DMS53 (cell line): ENCODE data around the gene CREB3L1.
"Not testable (repeated sequence)": the region's sequence is repeated elsewhere in the genome, so short reads cannot be mapped to it uniquely, and the experiment has no call there.

Experiments used
- DNase-seq: peaks from one replicate; lab custom pipeline; 2025; lab: John Stamatoyannopoulos, UW

The CREB3L1 gene

DNA sequence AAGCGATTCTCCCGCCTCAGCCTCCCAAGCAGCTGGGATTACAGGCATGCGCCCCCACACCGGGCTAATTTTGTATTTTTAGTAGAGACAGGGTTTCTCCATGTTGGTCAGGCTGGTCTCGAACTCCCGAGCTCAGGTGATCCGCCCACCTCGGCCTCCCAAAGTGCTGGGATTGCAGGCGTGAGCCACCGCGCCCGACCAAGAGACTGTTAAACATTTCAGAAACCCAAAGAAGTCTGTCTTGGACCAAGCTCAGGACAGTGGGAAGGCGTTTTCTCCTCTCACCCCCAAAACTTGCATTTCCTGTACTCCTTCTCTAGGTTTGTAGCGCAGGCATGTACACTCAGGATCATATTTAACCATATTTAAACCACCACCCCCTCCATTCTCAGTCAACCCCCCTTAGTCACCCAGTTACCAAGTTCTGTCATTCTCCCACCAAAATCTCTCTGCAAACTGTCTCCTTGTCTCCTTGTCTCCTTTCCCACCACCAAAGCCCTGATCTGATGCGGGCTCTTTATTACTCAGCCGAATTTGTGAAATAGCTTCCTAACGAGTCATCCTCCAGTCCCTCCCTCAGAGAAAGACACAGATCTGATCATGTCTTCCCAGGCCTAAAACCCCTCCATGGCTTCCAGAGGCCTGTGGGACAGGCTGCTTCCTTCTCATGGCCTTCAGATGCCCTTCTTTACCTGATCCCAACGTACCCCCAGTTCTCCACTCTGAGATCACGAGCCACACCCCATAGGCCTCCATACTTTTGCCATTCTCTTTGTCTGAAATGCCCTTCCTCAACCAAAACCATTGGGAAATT, 29.0 kb upstream of the CREB3L1 start:
- no peak for DNase-seq

DNA sequence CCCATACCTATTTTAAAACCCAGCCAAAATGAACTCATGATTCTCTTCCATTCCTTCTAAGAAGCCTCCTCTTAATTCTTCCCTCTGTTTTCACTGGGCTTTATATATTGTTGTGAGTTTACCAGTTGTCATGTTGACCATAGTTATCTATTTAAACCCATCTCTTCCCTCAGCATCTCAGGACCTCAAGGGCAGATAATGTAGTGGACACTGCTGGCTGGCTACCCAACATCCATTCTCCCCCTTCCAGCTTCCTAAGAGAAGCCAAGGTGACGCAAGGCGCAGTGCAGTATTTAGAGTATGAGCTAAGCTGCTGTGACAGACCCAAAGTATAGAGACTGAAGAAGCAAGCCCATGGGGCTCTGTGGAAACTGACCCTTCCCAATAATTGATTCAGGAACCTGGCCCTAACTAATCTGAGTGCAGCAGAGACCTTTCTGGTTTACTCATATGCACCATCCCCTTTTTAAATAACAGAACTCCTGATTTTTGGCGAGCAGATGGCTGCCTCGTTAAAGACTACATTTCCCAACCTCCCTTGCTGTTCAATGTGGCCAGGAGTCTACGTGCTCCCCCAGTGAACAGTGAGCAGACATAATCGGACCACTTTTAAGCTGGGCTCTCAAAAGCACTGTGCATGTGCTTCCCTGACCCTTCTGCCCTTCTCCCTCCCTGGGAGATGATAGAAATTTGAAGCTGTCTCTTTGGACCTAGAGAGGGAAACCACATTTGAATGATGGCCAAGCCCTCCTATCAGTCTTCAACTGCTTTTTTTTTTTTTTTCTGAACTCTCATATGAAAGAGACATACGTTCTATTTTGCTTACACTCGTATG, 28.1 kb upstream of the CREB3L1 start:
- DNase-seq, result no peak

DNA sequence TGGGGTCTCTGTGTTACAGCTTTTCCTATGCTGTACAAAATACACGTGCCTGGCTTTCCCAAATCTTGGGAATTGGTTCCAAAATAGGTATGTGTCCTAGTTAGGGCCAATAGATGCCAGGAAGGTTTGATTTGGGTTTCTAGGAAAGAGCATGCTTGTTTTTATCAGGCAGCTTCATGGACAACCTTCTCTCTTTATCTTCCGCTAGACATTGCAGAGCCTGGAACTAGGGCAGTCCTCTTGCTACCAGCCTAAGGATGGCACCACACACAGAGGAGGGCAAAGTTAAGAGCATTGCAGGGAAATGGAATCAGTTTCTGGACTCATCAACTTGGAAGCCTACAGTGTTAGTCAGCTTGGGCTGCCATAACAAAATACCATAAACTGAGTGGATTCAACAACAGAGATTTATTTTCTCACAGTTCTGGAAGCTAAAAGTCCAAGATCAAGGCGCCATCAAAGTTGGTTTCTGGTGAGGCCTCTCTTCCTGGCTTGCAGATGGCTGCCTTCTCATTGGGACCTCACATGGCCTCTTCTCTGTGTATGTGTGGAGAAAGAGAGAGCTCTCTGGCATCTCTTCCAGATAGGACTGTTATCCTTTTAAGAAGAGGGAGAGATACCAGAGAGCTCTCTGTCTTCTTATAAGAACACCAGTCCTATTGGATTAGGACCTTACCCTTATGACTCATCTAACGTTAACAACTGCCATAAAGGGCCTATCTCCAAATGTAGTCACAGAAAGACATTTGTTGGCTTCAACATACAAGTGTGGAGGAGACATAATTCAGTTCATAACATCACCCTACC, 27.3 kb upstream of the CREB3L1 start:
- DNase-seq, result no peak

DNA sequence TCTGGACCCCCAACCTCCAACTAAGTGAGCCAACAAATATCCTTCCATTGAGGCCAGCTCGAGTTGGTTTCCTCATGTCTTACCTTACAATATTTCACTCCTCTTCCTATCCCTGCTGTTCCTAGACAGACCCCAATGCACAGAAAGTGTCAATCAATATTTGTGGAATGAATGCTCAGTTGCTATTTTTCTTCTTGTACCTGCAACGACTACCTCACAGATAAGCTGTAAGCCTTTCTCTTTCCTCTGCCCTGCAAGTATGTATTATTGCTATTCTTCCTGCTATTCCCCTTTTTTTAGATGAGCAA, 26.8 kb upstream of the CREB3L1 start:
- no peak for DNase-seq

DNA sequence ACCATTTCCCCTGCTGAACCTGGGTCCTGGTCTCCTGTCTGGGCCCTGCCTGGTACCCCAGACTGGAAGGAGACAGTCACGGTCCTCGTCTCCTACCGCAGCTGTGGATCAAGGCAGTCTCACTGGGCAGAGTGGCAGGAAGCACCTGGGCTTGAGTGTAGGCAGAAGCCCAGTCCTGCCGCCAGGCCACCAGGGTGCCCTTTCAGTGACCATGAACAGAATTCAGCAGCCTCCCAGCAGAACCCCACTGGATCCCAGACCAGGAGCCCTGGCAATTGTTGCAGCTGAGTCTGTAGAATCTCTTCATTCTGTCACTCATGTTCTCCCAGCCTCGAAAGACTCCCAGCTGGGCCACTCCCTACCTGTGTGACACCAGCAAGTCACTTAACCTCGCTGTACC, 25.5 kb upstream of the CREB3L1 start:
- DNase-seq, result no peak

DNA sequence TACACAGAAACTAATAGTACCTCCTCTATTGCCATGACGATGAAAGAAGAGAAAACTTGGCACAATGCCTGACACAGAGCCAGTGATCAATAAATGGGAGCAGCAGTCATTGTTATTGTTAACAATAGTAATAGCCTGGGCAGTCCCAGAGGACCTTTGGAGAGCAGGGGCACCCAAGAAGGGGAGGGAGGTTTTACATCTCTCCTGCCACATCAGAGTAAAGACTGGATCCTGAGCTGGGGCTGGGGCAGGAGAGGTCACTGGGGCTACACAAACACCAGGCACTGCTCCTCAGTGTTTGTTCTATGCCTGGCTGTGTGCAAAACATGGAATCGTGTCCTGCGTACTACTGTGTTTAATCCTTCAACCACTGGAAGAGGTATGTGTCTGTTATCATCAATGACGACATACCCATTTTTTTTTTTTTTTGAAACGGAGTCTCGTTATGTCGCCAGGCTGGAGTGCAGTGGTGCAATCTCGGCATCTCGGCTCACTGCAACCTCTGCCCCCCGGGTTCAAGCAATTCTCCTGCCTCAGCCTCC, 25.0 kb upstream of the CREB3L1 start:
- peak; percentile 50 for DNase-seq

DNA sequence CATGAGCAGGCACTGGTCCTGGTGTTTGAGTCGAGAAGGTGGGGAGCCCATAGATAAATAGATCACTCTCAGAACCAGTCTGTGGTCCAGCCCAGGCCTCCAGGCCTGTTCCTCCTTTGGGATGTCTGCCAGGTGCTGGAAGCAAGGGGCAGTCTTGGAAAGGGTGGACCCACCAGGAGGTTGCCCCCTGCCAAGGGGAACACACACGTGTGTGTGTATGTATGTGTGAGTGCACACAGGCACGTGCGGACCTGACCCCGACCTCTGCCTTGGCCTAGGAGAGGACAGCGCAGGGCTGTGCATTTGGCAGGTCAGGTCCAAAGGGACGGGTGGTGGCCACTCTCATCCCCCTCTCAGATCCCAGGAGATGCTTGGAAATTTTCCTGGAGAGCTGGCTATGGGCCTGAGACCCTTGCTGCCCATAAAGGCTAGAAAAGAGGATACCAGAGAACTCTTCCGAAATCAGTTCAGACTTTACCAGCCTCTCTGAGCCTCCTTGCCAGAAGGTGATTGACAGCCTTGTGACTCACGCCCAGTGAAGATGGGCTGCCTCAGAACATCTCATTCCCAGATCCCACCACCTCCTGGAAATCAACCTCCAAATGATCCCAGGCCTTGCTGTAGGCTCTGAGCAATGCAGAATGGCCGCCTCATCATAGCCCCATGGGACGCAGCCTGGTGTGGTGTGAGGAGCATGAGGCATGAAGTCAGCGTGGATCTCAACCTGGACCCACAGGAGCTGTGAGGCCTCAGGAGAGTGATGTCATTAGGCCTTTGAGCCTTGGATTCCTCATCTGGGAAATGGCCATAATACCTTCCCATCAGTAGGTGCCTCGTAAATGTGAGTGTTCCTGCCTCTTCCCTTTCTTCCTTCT, 24.0 kb upstream of the CREB3L1 start:
- no peak for DNase-seq

DNA sequence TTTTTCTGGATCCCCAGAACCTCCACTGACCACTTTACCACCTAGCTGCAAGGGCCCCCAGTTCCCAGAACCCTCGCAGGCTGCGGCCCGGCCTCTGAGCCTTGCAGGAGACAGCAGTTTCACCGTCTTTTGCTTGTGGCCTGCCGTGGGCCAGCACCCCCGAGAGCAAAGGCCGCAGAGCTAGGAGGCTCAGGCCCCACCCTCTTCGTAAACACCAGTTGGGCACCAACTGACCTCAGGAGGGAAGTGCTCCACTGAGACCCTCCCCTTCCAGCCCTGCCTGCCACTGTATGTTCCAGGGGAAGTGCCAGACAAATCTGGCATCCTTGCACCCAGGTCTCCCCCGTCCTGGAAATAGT, 23.4 kb upstream of the CREB3L1 start:
- no peak for DNase-seq

DNA sequence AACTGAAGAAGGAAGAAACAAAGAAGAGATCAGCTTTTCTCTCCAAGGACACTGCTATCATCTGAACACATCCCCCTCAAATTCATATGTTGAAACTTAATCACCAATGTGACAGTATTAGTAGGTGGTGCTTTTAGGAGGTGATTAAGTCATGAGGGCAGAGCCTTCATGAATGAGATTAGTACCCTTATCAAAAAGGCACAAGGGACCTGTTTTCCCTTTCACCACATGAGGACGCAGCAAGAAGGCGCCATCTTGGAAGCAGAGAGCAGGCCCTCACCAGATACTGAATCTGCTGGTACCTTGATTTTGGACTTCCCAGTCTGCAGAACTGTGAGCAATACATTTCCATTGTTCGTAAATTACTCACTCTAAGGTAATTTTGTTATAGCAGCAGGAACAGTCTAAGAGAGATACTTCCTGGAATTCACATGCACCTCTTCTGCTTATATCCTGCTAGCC, 20.9 kb upstream of the CREB3L1 start:
- no peak for DNase-seq

DNA sequence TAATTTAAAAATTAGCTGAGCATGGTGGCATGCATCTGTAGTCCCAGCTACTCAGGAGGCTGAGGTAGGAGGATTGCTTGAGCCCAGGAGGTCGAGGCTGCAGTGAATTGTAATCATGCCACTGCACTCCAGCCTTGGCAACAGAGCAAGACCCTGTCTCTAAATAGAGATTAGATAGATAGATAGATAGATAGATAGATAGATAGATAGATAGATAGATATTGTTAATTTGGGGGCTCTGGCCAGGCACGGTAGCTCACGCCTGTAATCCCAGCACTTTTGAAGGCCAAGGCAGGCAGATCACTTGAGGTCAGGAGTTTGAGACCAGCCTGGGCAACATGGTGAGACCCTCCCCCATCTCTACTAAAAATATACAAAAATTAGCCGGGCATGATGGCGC, 18.1 kb upstream of the CREB3L1 start:
- DNase-seq, result not testable (repeated sequence)

DNA sequence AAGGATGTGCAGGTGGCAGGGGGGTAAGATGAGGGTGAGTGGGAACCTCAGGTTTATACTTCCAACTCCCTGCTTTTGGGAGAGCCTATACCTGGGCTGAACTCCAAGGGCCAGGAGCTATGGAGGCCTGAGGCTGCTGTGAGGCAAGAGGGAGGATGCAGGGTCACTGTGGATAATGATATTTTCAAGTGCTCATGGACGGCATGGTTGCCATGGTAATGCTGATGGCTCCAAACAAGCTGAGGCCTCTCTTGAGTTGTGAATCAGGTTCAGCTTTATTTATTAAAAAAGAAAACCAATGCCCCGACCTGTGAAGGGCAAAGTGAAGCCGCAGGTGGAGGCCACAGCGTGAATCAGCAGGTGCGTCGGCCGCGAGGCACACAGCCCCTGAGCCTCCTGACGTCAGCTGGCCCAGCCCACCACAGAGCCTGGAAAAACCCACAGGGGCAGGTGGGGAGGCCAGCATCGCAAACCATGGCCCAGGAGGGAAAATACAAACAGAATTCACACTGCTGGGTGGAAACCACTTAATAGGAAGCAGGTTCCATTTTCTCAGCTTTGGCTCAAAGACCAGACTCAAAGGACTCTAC, 17.4 kb upstream of the CREB3L1 start:
- DNase-seq, result peak; percentile 95

DNA sequence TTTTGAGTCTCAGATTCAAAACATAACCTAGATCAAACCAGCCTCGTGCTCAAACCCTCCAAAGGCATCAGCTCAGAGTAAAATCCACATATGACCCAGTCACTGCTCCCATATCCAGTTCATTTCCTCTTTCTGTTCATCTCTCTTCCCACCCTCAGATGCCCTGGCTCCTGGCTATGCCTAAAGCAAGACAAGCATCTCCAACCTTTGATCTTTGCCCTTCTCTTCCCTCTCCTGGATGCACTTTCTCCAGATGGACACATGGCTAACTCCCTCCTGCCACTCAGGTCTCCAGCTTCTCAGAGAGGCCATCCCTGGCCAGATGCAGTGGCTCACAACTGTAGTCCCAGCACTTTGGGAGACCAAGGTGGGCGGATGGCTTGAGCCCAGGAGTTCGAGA, 14.3 kb upstream of the CREB3L1 start:
- DNase-seq, result no peak

DNA sequence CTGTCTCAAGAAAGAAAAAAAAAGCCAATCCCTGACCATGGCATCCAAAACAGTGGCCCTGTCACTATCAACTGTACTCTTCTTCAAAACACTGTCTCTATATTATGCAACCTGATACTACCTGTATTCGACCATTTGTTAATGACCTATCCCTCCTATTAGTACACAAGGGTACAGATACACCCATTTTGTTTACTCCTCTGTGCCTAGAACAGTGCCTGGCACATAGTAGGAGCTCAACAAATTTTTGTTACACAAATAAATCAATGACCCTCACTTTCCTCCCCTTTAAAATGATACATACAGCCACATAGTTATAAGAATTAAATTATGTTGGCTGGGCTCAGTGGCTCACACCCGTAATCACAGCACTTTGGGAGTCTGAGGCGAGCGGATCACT, 13.4 kb upstream of the CREB3L1 start:
- DNase-seq, result no peak

DNA sequence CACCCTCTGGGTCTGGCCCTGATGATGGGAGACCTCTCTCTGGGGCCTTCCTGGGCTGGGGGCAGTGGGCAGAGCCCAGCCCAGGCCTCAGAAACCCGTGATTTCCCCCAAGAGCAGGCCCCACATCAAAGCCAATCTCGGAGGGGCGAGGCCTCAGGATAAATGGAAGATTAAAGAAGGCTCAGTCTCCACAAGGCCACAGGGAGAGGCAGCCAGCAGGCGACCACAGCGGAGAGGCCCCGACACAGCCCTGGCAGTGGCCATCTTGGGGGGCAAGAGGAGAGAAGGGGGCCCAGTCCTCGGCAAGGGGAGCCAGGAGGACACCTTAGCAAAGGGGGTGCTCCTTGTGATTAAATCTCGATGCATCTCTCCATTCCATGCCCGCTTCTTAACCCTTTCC, 12.5 kb upstream of the CREB3L1 start:
- DNase-seq, result no peak

DNA sequence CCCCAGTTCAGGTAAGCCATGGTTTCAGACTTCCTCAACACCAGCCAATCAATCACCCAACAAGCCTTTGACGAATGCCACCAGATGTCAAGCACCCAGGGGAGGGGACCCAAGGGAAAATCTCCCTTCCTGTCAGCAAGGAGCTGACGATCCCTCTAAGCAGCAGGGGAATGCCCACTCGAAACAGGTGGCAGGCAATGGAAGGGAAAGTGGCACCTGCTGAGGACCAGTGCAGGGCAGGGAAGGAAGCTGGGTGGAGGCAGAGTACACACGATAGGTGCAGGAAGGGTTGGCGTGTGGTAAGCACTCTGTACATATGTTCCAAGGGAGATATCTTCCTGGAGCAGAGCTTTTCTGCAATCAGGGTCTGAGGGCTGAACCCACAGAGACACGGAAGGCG, 11.7 kb upstream of the CREB3L1 start:
- DNase-seq, result peak; percentile 44

DNA sequence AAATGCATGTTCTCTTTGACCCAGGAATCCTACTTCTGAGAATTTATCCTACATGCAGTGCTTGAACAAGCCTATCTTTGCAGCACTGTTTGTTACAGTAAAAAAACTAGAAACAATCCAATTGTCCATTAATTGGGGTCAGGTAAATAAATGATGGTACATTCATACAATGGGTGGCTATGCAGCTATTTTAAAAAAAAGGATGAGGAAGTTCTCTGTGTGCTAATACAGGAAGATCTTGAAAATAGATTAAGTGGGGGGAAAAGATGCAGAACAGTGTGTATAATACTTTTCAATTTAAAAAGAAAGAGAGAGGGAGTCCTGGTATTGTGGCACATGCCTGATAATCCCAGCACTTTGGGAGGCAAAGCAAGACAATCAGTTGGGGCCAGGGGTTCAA, 9.5 kb upstream of the CREB3L1 start:
- no peak for DNase-seq

DNA sequence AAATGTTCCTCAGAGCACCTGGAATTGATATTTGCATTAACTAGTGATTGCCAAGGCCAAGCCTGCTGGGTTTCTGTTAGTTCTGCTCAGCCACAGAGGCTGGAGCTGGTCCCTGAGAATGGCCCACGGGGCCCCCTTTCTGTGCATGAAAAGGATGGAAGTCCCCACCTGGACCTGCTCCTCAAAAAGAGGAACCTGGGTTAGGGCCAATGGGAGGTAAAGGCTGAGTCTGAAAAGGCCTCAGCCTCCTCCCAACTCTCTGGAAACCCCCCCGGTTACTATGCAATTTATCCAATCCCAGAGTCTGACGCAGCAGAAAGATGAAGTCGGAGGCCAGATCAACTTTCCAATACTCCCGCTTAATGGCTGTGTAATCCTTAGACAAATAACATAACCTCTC, 6.8 kb upstream of the CREB3L1 start:
- no peak for DNase-seq

DNA sequence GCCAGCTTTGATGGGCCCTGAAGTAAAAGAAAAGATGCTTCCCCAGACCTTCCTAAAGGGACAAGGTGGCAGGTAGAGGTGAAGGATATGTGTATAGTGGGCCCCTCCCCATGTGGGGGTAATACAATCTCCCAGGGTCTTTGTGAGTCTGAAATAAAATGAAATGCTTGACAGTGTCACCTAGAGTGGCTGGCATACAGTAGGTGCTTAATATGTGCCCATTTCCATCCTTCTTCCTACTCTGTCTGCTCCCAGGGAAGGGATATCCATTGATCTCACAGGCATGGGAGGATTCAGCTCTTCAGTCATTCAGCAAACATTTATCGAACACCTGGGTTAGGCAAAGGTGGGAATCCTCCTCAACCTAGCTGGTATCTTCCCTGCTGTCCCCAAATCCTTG, 6.1 kb upstream of the CREB3L1 start:
- no peak for DNase-seq

DNA sequence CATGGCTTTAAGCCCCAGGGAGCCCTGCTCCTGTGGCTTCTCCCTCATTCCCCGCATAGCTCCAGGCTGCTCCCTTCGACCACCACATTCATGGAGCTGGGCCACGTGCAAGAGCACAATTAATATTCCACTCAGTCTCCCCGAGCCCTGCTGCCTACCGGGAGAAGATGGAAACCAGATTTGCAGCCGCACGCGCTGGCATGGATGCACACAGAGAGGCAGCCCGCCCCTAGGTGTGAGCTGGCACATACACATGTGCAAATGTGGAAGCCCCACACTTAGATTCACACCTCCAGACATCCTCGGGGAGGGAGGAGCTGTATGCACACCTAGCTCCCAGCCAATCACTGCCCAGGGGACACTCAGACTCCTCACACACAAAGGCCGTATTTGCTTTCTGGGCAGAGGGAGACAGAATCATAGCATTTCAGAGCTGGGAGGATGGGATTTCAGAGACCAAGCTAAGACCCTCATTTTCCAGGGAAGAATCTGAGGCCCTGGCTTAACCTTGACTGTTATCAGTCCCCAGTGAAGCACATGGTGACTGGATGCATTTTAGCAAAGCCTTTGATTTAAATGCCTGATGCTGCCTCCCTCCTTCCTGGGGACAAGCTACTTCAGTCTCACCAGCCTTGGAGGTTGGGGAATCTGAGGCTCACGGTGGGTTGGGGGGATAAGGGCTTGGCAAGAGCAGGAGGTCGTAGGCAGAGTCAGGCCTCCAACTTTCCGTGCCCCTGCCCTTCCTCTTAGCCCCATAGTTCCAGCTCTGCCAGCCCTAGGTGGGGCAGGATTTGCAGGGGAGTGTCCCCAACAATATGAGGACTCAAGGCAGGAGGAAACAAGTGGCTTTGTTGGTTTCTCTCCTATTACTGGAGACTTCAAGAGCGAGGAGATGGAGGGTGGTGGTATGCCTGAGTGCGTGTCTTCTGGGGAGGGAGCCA, 5.3 kb upstream of the CREB3L1 start:
- peak; percentile 33 for DNase-seq
